ENCODE measurements around the gene SPATS2L. TPM values are rescaled to one million over a fixed set of nuclear protein-coding genes. Genes with fewer than 3 reads are reported as not detected.

Gene SPATS2L
- total and polyA plus RNA-seq, 2 of the 13 experiments (the other 11 are each of a cell fraction or from before 2014, with no cell fraction given): 154 to 212 TPM

GRCh38 chr2:200367155-200367554 is 60.7 kb downstream of the SPATS2L start (continued):
- TF ChIP-seq ZBTB44 (CRISPR knock-in tag; IDR thresholded peaks at IDR 0.05) (no peak), TEAD3 (CRISPR knock-in tag; optimal IDR thresholded peaks at IDR 0.05; ENCODE audit: borderline replicate concordance) (peak; percentile 92), HDAC1 (CRISPR knock-in tag; IDR thresholded peaks at IDR 0.05) (peak; percentile 94), ZNF44 (CRISPR knock-in tag; IDR thresholded peaks at IDR 0.05) (no peak), REST (IDR thresholded peaks at IDR 0.05; ENCODE audit: borderline replicate concordance in 1 of 2, low read depth in 1 of 2, low read length in 2 of 2) (peak in 1 of 2 experiments; percentile 66; a peak in 1 of 4 replicates), ZNF292 (CRISPR knock-in tag; IDR thresholded peaks at IDR 0.05; ENCODE audit: borderline replicate concordance, low read depth) (peak; percentile 85; the same call in 1 of the 2 replicates), PATZ1 (CRISPR knock-in tag; IDR thresholded peaks at IDR 0.05) (peak; percentile 68), CTCF (CRISPR knock-in tag; IDR thresholded peaks at IDR 0.05) (no peak), DMAP1 (CRISPR knock-in tag; IDR thresholded peaks at IDR 0.05) (peak; percentile 58; the same call in 1 of the 2 replicates), ZNF598 (CRISPR knock-in tag; IDR thresholded peaks at IDR 0.05; ENCODE audit: borderline replicate concordance) (no peak), ZNF337 (CRISPR knock-in tag; IDR thresholded peaks at IDR 0.05; ENCODE audit: borderline replicate concordance, low read depth) (no peak), FOXO1 (CRISPR knock-in tag; IDR thresholded peaks at IDR 0.05) (peak; percentile 98), PREB (CRISPR knock-in tag; IDR thresholded peaks at IDR 0.05) (no peak), KAT7 (CRISPR knock-in tag; IDR thresholded peaks at IDR 0.05; ENCODE audit: borderline replicate concordance) (no peak), TEF (CRISPR knock-in tag; IDR thresholded peaks at IDR 0.05) (no peak), SOX5 (CRISPR knock-in tag; IDR thresholded peaks at IDR 0.05; ENCODE audit: borderline replicate concordance) (peak; percentile 95)
